ENCODE measurements around the gene MKNK1.

The MKNK1 gene

GRCh38 chr1:46595127-46595526 is 8.9 kb downstream of the MKNK1 start:
- no peak for DNase-seq

DNA sequence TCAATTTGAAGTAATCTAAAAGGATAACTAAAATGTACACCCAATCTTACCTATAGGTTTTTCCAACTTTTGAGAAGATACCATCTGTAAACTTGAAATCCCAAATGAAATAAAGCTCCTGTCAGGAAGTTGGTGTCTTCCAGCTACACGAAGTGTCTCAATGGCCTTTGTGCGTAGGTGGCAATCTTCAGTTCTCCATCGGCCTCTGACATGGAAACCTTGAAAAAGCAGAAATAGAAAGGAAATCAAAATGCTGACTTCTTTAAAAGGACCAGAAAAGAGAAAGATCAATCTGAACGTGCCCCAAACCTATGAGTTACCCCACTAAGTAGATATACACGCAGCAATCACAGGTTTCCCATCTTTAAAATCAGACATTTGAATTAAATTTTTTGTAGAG is 10.0 kb downstream of the MKNK1 start:
- DNase-seq: no peak

GRCh38 chr1:46592823-46593222 is 11.2 kb downstream of the MKNK1 start:
- no peak for DNase-seq

- DNase-seq: no peak
These were observed 14.5 kb downstream of the MKNK1 start for GRCh38 chr1:46589529-46589928.

DNA sequence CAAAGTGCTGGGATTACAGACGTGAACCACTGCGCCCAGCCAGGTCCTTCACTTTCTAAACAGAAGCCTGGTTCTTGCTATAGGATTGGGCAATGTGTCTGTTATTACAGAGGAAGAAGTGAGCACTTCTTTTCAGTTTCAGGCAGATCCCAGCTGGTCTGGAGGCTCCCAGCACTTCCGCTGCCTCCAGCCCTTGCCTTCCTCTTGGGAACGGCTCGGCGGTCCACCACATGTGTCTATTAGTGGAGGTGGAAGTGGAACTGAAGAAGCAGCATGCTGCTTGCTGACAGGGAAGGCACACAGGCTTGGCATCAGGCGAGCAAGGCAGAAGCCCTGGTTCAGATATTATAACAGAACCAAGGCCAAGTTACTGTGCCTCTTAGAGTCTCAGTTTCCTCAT is 17.0 kb downstream of the MKNK1 start:
- no peak for DNase-seq

- no peak for DNase-seq
These were observed 18.6 kb downstream of the MKNK1 start for GRCh38 chr1:46585312-46585938.

GRCh38 chr1:46583494-46583893 is 20.6 kb downstream of the MKNK1 start:
- DNase-seq: no peak

DNA sequence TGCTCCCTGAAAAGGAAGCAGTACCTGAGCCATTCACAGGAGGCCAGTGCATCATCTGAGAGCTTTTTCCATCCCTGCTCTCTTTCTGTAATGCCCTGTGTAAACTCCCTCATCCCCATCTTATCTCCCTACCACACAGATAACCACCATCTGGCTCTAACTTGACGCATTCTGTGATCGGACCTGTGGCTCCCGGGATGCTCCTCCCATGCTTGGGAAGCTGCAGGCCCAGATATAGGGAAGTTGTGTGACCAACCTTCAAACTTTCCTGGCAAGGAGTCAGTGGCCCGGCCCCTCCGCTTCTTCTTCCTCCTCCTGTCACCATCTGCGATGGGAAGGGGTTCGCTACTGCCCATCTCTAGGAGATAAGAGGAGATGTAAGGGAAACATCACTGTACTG is 21.1 kb downstream of the MKNK1 start:
- no peak for DNase-seq

- no peak for DNase-seq
These were observed 22.2 kb downstream of the MKNK1 start for GRCh38 chr1:46581681-46582455.

DNA sequence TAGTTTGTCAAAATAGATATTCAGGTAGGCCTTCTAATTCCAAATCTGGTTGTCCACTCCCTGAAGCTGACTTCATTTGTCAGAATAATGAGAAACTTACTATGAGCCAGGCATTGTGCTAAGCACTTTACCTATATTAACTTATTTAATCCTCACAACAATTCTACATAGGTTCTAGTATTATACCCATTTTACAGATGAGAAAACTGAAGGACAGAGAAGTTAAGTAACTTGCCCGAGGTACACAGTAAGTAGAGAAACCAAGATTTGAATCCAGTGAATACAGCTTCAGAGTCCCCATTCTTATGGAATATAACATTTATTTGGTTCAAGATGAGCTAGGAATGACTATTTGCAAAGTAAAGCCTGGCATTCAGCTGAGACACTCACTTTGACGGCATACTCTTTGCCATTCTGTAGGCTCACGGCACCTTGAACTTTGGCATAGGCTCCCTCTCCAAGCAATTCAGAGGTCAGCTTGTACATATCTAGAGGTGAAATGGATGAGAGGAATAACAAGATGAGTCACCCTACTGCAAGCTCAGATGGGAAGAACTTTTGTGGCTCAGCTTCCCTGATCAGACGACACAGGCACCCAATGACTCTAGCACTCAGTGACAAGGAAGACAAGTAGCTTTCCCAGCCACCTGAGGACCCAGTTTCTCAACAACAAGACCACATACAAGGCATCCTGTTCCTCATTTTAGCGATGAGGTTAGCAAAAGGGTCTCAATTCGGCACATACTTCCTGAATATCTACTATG is 23.7 kb downstream of the MKNK1 start:
- DNase-seq: no peak

DNA sequence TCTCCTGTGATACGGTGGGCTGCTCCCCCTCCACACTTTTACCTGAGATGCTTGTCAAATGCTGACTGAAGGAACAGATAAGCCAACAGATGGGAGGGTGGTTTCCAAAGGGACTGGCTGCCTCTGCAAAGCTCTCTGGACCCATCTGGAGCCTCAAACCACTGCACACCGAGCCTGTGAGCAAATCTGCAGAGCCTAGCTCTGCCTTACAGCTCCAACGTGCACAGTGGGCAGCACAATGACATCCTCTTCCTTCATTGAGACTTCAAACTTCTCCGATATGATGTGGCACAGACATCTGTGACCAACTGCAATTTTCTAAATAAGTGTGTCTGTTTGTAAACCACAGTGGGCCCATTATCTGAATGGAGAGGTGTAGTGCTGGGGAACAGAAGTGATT is 26.4 kb downstream of the MKNK1 start:
- DNase-seq: no peak

- no peak for DNase-seq
These were observed 27.5 kb downstream of the MKNK1 start for GRCh38 chr1:46576596-46576995.

DNA sequence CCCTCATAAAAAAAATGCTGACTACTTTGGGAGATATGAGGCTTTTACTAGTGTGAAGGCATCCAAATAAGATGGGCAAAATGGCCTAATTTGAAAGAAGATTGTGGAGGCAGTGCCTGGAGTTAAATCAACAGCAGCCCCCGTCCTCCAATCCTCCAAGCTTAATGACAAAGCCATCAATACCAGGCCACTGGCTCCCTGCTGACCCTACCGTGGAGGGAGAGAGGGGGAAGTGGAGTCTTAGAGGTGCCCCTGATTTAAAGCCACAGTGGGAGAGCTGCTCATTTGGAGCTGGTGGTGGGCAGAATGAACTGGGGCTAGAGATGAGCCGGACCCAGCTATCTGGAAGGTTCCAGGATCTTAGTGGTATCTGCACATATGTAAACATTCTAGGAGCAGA is 28.3 kb downstream of the MKNK1 start:
- DNase-seq: no peak

DNA sequence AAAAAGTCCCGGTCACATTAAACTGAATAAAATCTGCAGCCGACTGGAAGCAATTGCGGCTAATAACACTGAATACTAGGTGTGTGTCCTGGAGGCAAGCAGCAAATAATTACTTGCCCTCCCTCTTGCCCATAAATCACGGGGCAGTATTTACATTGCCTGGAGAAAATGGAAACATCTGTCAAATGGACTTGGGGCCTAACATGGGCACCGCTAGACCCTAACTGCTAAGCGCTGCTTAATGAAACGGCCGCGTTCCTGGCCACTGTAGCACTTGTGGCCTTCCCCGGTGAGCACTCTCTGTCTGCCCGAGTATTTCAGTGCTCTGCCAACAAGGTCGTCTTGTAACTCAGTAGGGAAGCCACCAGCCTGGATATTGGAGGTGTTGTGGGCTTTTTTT is 28.8 kb downstream of the MKNK1 start:
- peak in 1 of 2 experiments; percentile 2 for DNase-seq

- no peak for DNase-seq
These were observed 32.3 kb downstream of the MKNK1 start for GRCh38 chr1:46571691-46572225.

- DNase-seq: no peak
These were observed 34.0 kb downstream of the MKNK1 start for GRCh38 chr1:46569884-46570725.

- no peak for DNase-seq
These were observed 35.0 kb downstream of the MKNK1 start for GRCh38 chr1:46569116-46569515.

DNA sequence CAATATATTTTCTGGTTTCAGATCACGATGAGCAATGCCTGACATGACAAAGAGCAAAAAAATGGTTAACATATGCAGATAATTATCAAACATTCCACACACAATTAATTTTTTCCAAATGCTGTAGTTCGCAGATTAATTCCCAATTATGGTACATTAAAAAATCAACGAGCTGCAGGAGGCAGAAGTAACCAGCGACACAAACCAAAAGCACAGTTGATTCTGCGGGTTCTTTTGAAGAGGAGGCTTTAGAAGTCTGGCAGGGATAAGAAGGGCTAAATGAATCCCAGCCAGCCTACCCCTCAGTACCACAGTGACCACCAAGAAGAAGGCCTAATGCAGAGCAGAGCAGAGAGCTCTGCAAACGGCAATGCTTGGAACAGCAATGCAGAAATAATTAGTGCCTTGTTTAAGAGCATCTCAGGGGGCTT is 35.6 kb downstream of the MKNK1 start:
- DNase-seq: no peak

- DNase-seq: no peak
These were observed 40.7 kb downstream of the MKNK1 start for GRCh38 chr1:46563341-46563740.

GRCh38 chr1:46562498-46562897 is 41.6 kb downstream of the MKNK1 start:
- no peak for DNase-seq

GRCh38 chr1:46558966-46559365 is 45.1 kb downstream of the MKNK1 start:
- DNase-seq: no peak

DNA sequence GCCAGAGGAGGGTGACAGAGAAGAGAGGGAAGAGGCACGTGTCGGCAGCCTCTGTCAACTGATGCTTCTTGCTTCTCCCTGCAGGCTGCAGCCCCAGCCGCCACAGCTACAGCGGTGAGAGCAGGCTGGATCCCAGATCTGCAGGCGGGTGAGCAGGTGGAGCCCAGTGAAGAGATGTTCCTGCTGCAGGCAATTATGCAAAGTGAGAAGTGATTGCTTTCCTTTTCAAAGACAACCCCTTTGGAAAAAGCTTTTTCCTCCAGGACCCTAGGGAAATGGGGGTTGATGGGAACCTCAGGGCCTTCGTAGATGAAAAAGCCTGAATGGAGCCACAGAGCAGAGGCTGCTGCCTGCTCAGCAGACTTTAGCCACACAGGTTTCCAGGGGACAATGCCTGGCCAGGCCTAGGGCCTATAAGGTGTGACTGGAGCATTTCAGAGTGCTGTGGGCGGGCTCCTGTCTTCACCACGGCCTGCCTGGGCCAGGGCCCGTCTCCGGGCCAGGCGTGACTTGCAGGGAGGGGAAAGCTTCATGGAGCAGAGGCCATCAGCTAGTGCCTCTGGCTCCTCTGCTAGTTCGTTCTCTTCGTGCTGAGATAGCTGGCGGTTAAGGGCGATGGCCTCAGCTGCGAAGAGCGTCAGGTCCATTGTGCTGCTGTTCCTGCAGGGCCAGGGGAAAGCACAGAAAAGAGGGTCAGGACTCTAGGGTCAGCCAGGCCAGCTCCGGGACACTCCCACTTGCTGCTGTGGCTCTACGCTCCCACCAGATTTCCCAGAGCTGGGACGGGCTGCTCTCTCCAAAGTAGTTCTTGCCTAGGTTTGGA is 45.7 kb downstream of the MKNK1 start:
- no peak for DNase-seq

Measured in SHP77 (cell line).